ENCODE data around the gene MOB3B. TPM values are rescaled to one million over a fixed set of nuclear protein-coding genes. Genes with fewer than 3 reads are reported as not detected.

MOB3B gene
- total RNA-seq, 1 donor, result under 0.01 TPM

- Histone ChIP-seq H3K4me1 (ENCODE audit: insufficient read depth, low read length) (no peaks in the 10 kb centered on the region), H4K20me1 (ENCODE audit: insufficient read depth, low read length) (no peaks in the 10 kb centered on the region), H3K27ac (ENCODE audit: low read depth, low read length) (no peak overlapping the region), H3K36me3 (ENCODE audit: insufficient read depth, low read length) (no peaks in the 10 kb centered on the region), H3K79me2 (ENCODE audit: insufficient read depth, low read length) (no peaks in the 10 kb centered on the region), H3K9me3 (ENCODE audit: low read depth, low read length) (no peaks in the 10 kb centered on the region), H3K4me2 (ENCODE audit: insufficient read depth, low read length) (no peak overlapping the region), H3K4me3 (ENCODE audit: insufficient read depth, low read length) (no peak overlapping the region), H2AFZ (ENCODE audit: low read length) (no peak overlapping the region), H3K27me3 (ENCODE audit: insufficient read depth, low read length) (no peaks in the 10 kb centered on the region)
- TF ChIP-seq CTCF (IDR thresholded peaks at IDR 0.05; ENCODE audit: extremely low read depth, low read depth, low read length), result no peak
- no peak for DNase-seq (ENCODE audit: insufficient read length, low spot score, missing footprints)
Measured at GRCh38 chr9:27353166-27353473, 176.5 kb downstream of the MOB3B start.

GRCh38 chr9:27352457-27353165 is 177.0 kb downstream of the MOB3B start:
- H3K36me3 ChIP-seq (ENCODE audit: insufficient read depth, low read length), result no peaks in the 10 kb centered on the region
- no peak overlapping the region for H3K27ac ChIP-seq (ENCODE audit: low read depth, low read length)
- no peaks in the 10 kb centered on the region for H3K4me1 ChIP-seq (ENCODE audit: insufficient read depth, low read length)
- TF ChIP-seq CTCF (IDR thresholded peaks at IDR 0.05; ENCODE audit: extremely low read depth, low read depth, low read length), result no peak
- no peak for DNase-seq (ENCODE audit: insufficient read length, low spot score, missing footprints)
- H3K27me3 ChIP-seq (ENCODE audit: insufficient read depth, low read length), result no peaks in the 10 kb centered on the region
- no peak overlapping the region for H3K4me3 ChIP-seq (ENCODE audit: insufficient read depth, low read length)
- H3K9me3 ChIP-seq (ENCODE audit: low read depth, low read length), result no peaks in the 10 kb centered on the region
- H2AFZ ChIP-seq (ENCODE audit: low read length), result no peak overlapping the region
- no peak overlapping the region for H3K4me2 ChIP-seq (ENCODE audit: insufficient read depth, low read length)
- no peaks in the 10 kb centered on the region for H3K79me2 ChIP-seq (ENCODE audit: insufficient read depth, low read length)
- H4K20me1 ChIP-seq (ENCODE audit: insufficient read depth, low read length), result no peaks in the 10 kb centered on the region

GRCh38 chr9:27351438-27351837 is 178.2 kb downstream of the MOB3B start:
- H4K20me1 ChIP-seq (ENCODE audit: insufficient read depth, low read length), result no peaks in the 10 kb centered on the region
- no peaks in the 10 kb centered on the region for H3K27me3 ChIP-seq (ENCODE audit: insufficient read depth, low read length)
- H3K4me1 ChIP-seq (ENCODE audit: insufficient read depth, low read length), result no peaks in the 10 kb centered on the region
- H3K4me3 ChIP-seq (ENCODE audit: insufficient read depth, low read length), result no peak overlapping the region
- H3K79me2 ChIP-seq (ENCODE audit: insufficient read depth, low read length), result no peaks in the 10 kb centered on the region
- DNase-seq (ENCODE audit: insufficient read length, low spot score, missing footprints), result no peak
- no peak for TF ChIP-seq CTCF (IDR thresholded peaks at IDR 0.05; ENCODE audit: extremely low read depth, low read depth, low read length)
- H2AFZ ChIP-seq (ENCODE audit: low read length), result no peak overlapping the region
- no peaks in the 10 kb centered on the region for H3K36me3 ChIP-seq (ENCODE audit: insufficient read depth, low read length)
- H3K4me2 ChIP-seq (ENCODE audit: insufficient read depth, low read length), result no peak overlapping the region
- H3K9me3 ChIP-seq (ENCODE audit: low read depth, low read length), result no peaks in the 10 kb centered on the region
- no peak overlapping the region for H3K27ac ChIP-seq (ENCODE audit: low read depth, low read length)

GRCh38 chr9:27350382-27350976 is 179.1 kb downstream of the MOB3B start:
- H2AFZ ChIP-seq (ENCODE audit: low read length), result no peak overlapping the region
- no peaks in the 10 kb centered on the region for H3K9me3 ChIP-seq (ENCODE audit: low read depth, low read length)
- DNase-seq (ENCODE audit: insufficient read length, low spot score, missing footprints), result no peak
- H4K20me1 ChIP-seq (ENCODE audit: insufficient read depth, low read length), result no peaks in the 10 kb centered on the region
- no peak overlapping the region for H3K27ac ChIP-seq (ENCODE audit: low read depth, low read length)
- H3K4me1 ChIP-seq (ENCODE audit: insufficient read depth, low read length), result no peaks in the 10 kb centered on the region
- TF ChIP-seq CTCF (IDR thresholded peaks at IDR 0.05; ENCODE audit: extremely low read depth, low read depth, low read length), result no peak
- no peaks in the 10 kb centered on the region for H3K36me3 ChIP-seq (ENCODE audit: insufficient read depth, low read length)
- H3K4me2 ChIP-seq (ENCODE audit: insufficient read depth, low read length), result no peak overlapping the region
- no peaks in the 10 kb centered on the region for H3K79me2 ChIP-seq (ENCODE audit: insufficient read depth, low read length)
- no peak overlapping the region for H3K4me3 ChIP-seq (ENCODE audit: insufficient read depth, low read length)
- H3K27me3 ChIP-seq (ENCODE audit: insufficient read depth, low read length), result no peaks in the 10 kb centered on the region

All from osteoblast (primary cell).